ENCODE measurements around the gene SLC4A8.
A peak's percentile ranks its signal among the peaks of the same experiment; 100 is the strongest.

The SLC4A8 gene

DNA sequence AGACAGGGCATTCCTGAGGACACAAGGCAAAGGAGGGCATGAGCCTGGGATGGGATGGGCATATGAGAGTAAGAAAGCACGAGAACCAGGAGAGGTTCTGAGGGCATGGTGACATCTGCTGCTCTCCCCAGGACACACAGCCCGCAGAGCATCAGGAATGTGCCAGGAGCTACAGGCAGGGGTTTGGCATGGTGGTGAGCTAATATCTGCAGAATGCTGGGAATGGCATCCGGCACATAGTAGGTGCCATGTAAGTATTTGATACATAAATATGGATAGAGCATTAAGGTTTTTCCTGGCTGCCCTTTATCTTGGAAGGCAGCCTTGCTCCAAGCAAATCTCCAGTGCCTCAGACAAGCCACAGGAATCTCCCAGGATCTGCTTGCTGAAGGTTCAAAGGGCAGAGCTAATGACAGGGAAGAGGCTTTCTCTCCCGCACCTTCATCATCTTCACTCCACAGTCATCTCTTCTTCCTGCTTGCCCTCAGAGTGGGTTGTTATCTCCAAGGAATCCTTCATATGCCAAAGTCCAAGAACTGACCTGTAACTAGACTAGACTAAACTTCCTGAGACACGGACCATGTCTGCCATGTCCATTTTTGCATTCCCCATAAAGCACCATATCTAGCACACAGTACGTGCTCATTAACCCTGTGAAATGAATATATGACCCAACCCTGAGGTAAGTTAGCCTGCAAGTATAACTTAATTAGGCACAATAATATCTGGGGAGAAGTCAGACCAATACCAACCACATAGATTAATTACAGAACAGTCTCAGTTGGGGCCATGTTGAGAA, 104.4 kb downstream of the SLC4A8 start:
- DNase-seq = no peak

DNA sequence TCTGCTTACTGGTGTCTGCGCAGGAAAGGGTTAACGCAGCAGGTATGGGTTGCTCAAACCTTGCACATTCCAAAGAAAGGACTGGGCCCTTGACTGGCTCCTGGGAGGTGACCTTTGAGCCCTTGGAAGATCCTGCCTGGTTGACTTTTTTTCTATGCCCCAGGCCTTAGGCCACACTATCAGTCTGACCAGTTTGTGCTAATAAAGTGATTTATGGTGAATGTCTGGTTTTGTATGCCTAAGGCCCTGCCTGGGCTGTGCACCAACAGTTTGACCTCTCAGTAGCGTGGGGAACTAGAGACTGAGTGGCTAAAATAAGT, 105.0 kb downstream of the SLC4A8 start:
- DNase-seq = no peak

DNA sequence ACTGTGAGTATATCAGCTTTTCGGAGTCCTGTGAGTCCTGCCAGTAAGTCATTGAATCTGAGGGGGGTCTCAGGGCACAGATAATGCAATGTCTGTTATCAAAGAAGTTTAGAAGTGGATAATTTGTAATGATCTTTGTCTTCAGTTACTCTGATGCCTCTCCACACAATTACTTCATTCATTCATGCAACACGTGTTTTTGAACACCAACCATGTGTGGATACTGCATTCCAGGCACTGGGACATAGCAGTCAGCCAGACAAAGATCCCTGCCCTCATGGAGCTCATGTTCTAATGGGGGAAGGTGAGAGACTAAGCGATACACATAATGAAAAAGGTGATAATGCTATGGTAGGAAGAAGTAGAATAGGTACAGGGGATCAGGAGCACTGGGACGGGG, 105.6 kb downstream of the SLC4A8 start:
- DNase-seq = no peak

DNA sequence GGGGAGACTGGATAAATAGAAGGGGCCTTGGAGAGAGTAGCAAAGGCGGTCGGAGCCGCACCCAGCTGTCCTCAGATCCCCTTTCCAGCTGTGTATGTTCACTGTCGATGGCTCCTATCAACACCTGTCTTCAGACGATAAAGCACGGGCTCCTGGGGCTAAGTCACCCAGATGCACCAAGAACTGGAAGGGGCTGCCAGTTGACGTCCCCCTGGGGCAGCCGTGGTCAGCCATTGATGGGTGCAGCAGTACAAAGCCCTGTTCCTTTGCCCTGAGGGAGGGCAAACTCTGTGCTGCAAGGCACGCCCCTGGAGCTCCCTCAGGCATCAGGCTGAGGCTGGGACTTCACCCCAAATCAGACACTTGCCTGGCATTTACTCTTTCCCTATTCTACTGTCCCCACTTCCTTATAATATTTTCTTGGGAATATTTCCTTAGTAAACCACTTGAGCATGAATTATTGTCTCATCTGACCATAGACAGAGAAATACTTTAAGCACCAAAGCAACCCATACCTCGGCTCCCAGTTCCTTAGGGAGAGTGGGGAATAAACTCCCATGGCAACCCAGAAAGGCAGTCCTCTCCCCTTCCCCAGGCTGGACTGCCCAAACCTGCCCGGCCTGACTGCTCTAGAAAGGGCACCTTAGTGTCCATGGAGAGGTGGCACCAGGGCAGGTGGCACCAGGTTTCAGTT, 106.8 kb downstream of the SLC4A8 start:
- DNase-seq = no peak

DNA sequence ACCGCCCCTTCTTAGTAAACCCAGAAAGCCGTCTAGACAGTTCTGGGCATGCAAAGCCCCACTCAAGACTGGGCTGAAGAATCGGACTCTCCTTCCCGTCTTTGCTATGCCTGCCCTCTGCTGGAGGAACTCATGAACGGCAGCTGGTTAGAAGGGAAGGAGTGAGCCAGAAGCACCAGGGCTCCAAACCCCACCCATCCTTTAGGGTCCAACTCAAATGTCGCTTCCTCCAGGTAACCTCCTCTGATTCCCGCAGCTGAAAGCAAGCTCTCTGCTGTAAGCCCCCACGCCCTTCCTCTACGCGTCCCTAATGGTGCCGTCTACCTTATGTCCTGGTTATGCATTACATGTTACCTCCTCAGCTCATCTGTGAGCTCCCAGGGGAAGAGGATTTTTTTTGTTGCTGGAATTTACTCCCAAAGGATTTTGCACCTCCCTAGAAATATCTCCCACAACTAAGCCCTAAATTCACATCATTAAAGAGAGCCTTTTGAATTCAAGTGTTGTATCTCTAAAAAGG, 107.4 kb downstream of the SLC4A8 start:
- peak; percentile 28 to 70 (median 51) for DNase-seq

DNA sequence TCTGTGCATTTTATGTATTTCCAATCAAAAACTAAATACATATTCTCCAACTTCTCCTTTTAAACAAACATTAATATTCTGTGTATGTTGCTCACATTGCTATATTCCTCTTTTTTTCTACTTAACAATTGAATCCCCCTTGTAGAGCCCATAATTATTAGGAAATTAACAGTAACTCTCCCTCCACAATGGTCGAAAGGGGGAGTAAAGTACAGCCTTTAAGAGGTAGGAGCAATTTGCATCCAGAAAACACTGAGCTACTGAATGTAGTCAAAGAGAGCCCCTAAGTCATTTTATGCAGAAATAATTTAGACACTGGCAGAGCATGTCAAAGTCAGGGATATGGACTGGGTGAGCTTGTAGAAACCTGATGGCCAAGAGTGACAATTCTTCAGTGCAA, 109.2 kb downstream of the SLC4A8 start:
- no peak for DNase-seq

DNA sequence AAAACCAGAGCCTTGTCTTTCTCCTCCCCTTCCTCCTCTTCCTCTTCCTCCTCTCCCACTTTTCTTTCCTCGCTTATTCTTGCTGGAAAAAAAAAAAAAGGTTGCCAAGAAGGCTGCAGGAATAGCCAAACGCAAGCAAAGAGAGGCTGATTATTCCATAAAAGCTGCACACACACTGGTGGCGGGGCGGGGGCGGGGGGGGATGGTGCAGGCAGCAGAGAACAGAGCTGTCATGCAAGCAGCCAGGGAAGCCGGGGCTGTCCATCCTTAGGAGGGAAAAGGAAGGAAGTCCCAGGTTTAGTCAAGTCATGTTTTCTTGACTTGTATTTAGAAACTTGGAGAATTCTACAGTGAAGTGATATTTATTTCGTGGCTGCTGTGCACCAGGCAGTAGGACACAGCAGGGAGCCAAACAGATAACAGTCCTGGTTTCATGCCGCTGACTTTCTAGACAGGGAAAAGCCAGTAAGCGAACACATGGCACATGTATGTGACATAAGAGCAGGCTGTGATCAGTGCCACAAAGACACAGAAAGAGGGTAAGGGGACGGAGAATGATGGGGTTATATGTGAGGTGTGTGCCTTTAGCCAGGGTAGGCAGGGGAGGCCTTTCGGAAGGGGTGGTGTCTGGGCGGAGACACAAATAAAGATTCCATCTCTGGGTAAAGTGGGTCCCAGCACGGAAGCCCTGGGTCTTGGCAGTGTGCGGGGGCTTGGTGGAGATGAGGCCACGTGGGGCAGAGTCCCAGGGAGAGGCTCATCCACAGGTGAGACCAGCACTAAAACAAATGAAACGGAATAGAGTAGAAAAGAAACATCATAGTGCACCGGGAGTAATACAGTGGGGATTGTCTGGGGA, 109.8 kb downstream of the SLC4A8 start:
- DNase-seq = no peak

DNA sequence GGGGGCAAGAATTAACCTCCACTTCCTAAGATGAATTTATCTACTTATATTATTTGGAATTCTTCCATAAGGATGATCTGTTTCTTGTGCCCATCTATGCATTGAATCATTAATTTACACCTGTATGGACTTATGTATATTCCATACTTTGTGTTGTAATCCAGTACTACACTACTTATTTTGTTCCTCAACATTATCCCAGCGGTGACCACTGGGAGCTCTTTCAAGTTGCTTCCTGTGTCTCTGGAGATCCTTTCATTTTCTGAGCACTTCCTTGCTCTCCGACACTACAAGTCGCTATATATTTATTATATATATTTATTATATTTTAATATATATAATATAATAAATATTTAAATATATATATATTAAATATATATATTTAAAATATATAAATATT, 111.5 kb downstream of the SLC4A8 start:
- no peak for DNase-seq

DNA sequence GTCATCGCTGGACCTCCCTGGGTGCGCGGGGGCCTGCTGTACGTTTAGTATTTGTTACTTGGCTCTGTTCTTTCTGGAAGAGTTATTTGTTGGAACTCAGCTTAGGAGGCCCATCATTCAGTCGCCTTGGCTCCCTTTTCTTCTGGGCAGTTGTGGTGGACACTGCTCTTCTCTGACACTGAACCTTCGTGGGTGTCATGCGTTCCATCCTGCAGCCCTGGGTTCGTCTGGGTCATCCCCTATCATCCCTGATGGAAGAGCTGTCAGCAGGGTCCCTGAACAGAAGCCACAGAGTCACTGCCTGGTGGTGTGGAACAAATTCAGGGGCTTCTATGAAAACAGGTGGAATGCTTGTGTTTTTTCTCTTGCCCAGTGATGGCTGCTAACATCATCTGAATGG, 113.5 kb downstream of the SLC4A8 start:
- DNase-seq = no peak

DNA sequence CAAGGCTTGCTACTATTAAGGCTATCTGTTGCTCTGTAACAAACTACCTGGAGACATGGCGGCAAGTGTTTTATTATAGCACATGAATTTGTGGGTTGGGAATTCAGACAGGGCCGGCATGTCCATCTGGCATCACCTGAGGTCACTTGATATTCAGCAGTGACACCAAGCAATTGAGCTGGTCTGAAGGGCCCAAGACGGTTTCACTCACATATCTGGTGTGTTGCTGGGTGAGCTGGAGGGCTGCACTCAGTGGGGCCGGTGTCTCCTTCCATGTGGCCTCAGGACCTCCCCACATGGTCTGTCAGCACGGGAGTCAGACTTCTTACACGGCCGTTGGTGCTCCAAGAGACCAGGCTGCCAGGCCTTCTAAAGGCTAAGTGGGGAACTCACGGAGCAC, 114.0 kb downstream of the SLC4A8 start:
- no peak for DNase-seq

DNA sequence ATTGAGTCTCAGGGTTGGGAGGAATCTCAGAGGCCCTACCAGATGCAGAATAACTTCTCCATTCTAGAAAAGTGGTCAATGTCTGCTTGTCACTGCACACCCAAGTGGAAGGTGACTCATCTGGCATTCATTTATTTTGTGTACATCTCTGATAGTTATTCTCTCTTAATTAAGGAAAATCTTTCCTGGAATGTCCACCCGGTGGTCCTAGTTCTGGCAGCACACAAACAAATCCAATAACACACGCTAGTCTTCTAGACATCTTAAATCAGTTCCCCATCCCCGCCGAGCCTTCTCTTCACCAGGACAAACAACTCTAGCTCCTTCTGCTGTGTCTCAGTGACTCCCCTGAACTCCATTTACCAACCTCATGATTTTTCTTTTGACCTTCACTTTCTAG, 116.4 kb downstream of the SLC4A8 start:
- DNase-seq = no peak

DNA sequence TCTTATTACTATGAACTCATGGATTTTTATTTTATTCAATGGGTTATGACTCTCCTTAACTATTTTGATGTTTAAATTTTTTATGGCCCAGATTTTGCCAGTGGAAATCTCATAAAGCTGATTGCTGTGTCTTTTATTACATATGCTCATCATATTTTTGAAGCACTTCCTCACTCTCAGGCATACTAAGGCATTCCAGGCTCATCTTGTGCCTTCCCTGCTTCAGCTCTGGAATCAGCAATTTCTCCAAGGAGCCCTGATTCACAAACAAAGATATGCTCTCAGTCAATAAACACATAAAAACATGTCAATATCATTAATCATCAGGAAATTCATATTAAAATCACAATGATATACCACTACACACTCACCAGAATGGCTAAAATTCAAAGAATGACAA, 121.5 kb downstream of the SLC4A8 start:
- no peak for DNase-seq

DNA sequence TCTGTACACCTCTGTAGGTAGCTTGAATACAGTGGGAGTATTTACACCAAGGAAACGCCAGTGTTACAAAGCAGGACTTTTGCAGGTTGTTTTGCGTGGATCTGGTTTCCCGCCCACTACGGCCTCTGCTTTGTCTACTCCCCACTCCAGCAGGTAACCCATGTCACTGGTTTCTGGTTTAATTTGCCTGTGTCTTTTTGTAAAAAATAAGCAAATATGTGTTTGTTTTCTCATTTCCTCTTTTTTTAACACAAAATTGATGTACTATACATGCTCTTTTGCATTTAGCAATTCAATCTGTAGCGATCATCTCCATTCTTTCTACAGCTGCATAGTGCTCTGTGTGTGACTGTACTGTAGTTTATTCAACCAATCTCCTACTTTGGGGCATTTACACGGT, 123.0 kb downstream of the SLC4A8 start:
- DNase-seq = no peak

DNA sequence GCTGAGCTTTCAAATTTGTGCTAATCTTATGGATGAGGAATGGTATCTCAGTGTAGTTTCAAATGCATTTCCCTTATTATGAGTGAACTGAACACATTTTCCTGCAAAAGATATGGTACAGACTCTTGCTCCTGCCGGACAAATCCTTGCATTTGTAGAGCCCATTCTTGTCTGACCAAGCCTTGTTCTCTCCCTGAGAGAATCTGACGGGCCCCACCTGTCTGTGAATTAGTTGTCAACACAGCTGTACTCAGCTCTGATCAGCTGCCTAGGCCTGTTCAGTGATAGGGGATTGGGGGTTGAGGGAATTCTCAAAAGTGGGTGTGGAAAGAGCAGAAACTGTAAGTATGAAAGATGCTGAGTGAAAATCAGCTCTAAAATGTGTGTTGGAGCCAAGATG, 123.6 kb downstream of the SLC4A8 start:
- DNase-seq = no peak

DNA sequence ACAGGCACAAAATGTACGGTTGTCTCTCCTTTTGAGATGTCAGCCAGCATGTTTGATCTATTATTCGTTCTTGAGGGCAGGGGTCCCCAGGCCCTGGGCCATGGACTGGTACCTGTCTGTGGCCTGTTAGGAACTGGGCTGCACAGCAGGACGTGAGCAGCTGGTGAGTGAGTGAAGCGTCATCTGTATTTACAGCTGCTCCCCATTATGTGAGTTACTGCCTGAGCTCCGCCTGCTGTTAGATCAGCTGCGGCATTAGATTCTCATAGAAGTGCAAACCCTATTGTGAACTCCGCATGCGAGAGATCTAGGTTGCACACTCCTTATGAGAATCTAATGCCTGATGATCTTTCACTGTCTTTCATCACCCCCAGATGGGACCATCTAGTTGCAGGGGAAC, 125.0 kb downstream of the SLC4A8 start:
- DNase-seq = no peak
